ENCODE data around the gene D2HGDH. TPM values are rescaled to one million over a fixed set of nuclear protein-coding genes. Genes with fewer than 3 reads are reported as not detected.
A peak's percentile ranks its signal among the peaks of the same experiment; 100 is the strongest.

D2HGDH gene
- total RNA-seq, 1 donor from 2014 or later, result 10.0 TPM

- Histone ChIP-seq H3K4me2 (ENCODE audit: low read length) (peak overlapping the region; percentile 20), H3K27me3 (ENCODE audit: insufficient read depth, low read length) (no peaks in the 10 kb centered on the region), H3K4me1 (ENCODE audit: insufficient read depth, low read length) (peaks cover 26% of the 10 kb centered on the region), H3K27ac (ENCODE audit: low read depth, low read length) (peak overlapping the region; percentile 30), H3K36me3 (ENCODE audit: insufficient read depth, low read length) (peaks cover 8% of the 10 kb centered on the region), H3K9me3 (ENCODE audit: insufficient read depth, low read depth, low read length) (no peaks in the 10 kb centered on the region), H4K20me1 (ENCODE audit: insufficient read depth, low read length) (peaks cover 3% of the 10 kb centered on the region), H3K9ac (ENCODE audit: low read length) (no peak overlapping the region), H3K4me3 (ENCODE audit: insufficient read depth, low read depth, low read length) (no peak overlapping the region), H2AFZ (ENCODE audit: low read depth, low read length) (no peak overlapping the region), H3K79me2 (ENCODE audit: insufficient read depth, low read length) (peaks cover 24% of the 10 kb centered on the region)
- DNase-seq (ENCODE audit: low read depth) (peak; percentile 82), FAIRE-seq (peak; percentile 47)
- Mint-ChIP-seq H3K9me3 (ENCODE audit: unreplicated experiment) (no peaks in the 10 kb centered on the region), H3K4me1 (ENCODE audit: low read depth, unreplicated experiment) (peaks cover 9% of the 10 kb centered on the region), H3K27me3 (ENCODE audit: low read depth, unreplicated experiment) (no peaks in the 10 kb centered on the region), H3K36me3 (ENCODE audit: low read depth, unreplicated experiment) (peaks cover 5% of the 10 kb centered on the region), H3K4me3 (ENCODE audit: unreplicated experiment) (no peak overlapping the region), H3K27ac (ENCODE audit: unreplicated experiment) (peak overlapping the region; percentile 93)
- TF ChIP-seq CTCF (IDR thresholded peaks at IDR 0.05; ENCODE audit: insufficient read depth, low read depth, low read length) (no peak), EZH2 (IDR thresholded peaks at IDR 0.05; ENCODE audit: insufficient read depth, low read length) (no peak)
Observed at GRCh38 chr2:241692448-241692847, 42.0 kb upstream of the D2HGDH start.

- H3K4me3 Mint-ChIP-seq (ENCODE audit: unreplicated experiment), result no peak overlapping the region
- Histone ChIP-seq H3K36me3 (ENCODE audit: insufficient read depth, low read length) (peaks cover under 1% of the 10 kb centered on the region), H3K4me1 (ENCODE audit: insufficient read depth, low read length) (peaks cover 14% of the 10 kb centered on the region), H3K9me3 (ENCODE audit: insufficient read depth, low read depth, low read length) (no peaks in the 10 kb centered on the region), H3K27ac (ENCODE audit: low read depth, low read length) (no peak overlapping the region), H3K4me2 (ENCODE audit: low read length) (no peak overlapping the region), H2AFZ (ENCODE audit: low read depth, low read length) (no peak overlapping the region), H4K20me1 (ENCODE audit: insufficient read depth, low read length) (peaks cover 3% of the 10 kb centered on the region), H3K27me3 (ENCODE audit: insufficient read depth, low read length) (no peaks in the 10 kb centered on the region), H3K9ac (ENCODE audit: low read length) (no peak overlapping the region), H3K4me3 (ENCODE audit: insufficient read depth, low read depth, low read length) (no peak overlapping the region), H3K79me2 (ENCODE audit: insufficient read depth, low read length) (no peaks in the 10 kb centered on the region)
- peaks cover 7% of the 10 kb centered on the region for H3K4me1 Mint-ChIP-seq (ENCODE audit: low read depth, unreplicated experiment)
- DNase-seq (ENCODE audit: low read depth) (no peak), FAIRE-seq (no peak)
- peaks cover 5% of the 10 kb centered on the region for H3K36me3 Mint-ChIP-seq (ENCODE audit: low read depth, unreplicated experiment)
- no peak overlapping the region for H3K27ac Mint-ChIP-seq (ENCODE audit: unreplicated experiment)
- no peaks in the 10 kb centered on the region for H3K9me3 Mint-ChIP-seq (ENCODE audit: unreplicated experiment)
- H3K27me3 Mint-ChIP-seq (ENCODE audit: low read depth, unreplicated experiment), result no peaks in the 10 kb centered on the region
- TF ChIP-seq CTCF (IDR thresholded peaks at IDR 0.05; ENCODE audit: insufficient read depth, low read depth, low read length) (no peak), EZH2 (IDR thresholded peaks at IDR 0.05; ENCODE audit: insufficient read depth, low read length) (no peak)
Observed at GRCh38 chr2:241695651-241696050, 38.8 kb upstream of the D2HGDH start.

GRCh38 chr2:241701149-241701398, 33.4 kb upstream of the D2HGDH start:
- TF ChIP-seq CTCF (IDR thresholded peaks at IDR 0.05; ENCODE audit: insufficient read depth, low read depth, low read length) (no peak), EZH2 (IDR thresholded peaks at IDR 0.05; ENCODE audit: insufficient read depth, low read length) (no peak)
- H3K27ac Mint-ChIP-seq (ENCODE audit: unreplicated experiment), result peak overlapping the region; percentile 26
- FAIRE-seq (no peak), DNase-seq (ENCODE audit: low read depth) (peak; percentile 39)
- peaks cover under 1% of the 10 kb centered on the region for H3K9me3 Mint-ChIP-seq (ENCODE audit: unreplicated experiment)
- H3K9ac ChIP-seq (ENCODE audit: low read length), result peak overlapping the region; percentile 84
- H4K20me1 ChIP-seq (ENCODE audit: insufficient read depth, low read length), result peaks cover 17% of the 10 kb centered on the region
- no peaks in the 10 kb centered on the region for H3K27me3 ChIP-seq (ENCODE audit: insufficient read depth, low read length)
- H3K4me2 ChIP-seq (ENCODE audit: low read length), result peak overlapping the region; percentile 94
- H3K9me3 ChIP-seq (ENCODE audit: insufficient read depth, low read depth, low read length), result peaks cover 3% of the 10 kb centered on the region
- peaks cover 6% of the 10 kb centered on the region for H3K36me3 ChIP-seq (ENCODE audit: insufficient read depth, low read length)
- H3K4me3 ChIP-seq (ENCODE audit: insufficient read depth, low read depth, low read length), result peak overlapping the region; percentile 70
- H3K79me2 ChIP-seq (ENCODE audit: insufficient read depth, low read length), result peaks cover 21% of the 10 kb centered on the region
- peaks cover 3% of the 10 kb centered on the region for H3K36me3 Mint-ChIP-seq (ENCODE audit: low read depth, unreplicated experiment)
- no peaks in the 10 kb centered on the region for H3K27me3 Mint-ChIP-seq (ENCODE audit: low read depth, unreplicated experiment)
- H3K4me1 Mint-ChIP-seq (ENCODE audit: low read depth, unreplicated experiment), result peaks cover 1% of the 10 kb centered on the region
- peaks cover 9% of the 10 kb centered on the region for H3K4me1 ChIP-seq (ENCODE audit: insufficient read depth, low read length)
- peak overlapping the region; percentile 86 for H3K4me3 Mint-ChIP-seq (ENCODE audit: unreplicated experiment)
- H2AFZ ChIP-seq (ENCODE audit: low read depth, low read length), result peak overlapping the region; percentile 84
- peak overlapping the region; percentile 70 for H3K27ac ChIP-seq (ENCODE audit: low read depth, low read length)
